Pulmonary artery endothelial cell (primary cell): ENCODE data around the gene NT5C3A. TPM values are rescaled to one million over a fixed set of nuclear protein-coding genes. Genes with fewer than 3 reads are reported as not detected.
"Not testable (repeated sequence)": the region's sequence is repeated elsewhere in the genome, so short reads cannot be mapped to it uniquely, and the experiment has no call there.

Experiments used
- DNase-seq: peaks from one replicate; pipeline ENCODE4 v3.0.0-alpha.2; 2011; ENCODE audit warnings: low read depth, low spot score
- total RNA-seq: library from RNA; depleted of rRNA; stranded (reverse); fragments of >200 nt; gene quantifications from 2 replicates; pipeline ENCODE4 v1.2.3, GENCODE V29; 2014

The NT5C3A gene
- total RNA-seq, 1 donor from 2014 or later = 18.9 TPM

DNA sequence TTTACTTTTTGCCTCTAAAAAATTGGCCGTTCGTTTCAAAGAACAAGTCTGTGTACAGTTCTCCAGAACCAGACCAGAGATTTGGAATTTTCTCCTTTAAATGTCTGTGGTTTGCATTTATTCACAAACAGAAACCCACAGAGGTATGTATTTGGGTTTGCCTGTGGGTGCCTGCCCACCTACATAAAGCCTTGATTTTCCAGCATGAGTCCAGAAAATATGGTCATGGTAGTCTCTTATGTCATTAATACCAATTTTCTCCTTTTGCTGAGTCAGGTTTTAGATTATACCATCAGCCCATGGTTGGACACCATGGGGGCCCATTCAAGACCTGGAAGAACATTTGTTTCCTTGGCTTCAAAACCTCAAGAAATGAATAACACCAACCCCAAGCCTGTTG lies 82.7 kb downstream of the NT5C3A start:
- DNase-seq = not testable (repeated sequence)

- not testable (repeated sequence) for DNase-seq
Measured at GRCh38 chr7:32979246-32979645, 83.3 kb downstream of the NT5C3A start.

DNA sequence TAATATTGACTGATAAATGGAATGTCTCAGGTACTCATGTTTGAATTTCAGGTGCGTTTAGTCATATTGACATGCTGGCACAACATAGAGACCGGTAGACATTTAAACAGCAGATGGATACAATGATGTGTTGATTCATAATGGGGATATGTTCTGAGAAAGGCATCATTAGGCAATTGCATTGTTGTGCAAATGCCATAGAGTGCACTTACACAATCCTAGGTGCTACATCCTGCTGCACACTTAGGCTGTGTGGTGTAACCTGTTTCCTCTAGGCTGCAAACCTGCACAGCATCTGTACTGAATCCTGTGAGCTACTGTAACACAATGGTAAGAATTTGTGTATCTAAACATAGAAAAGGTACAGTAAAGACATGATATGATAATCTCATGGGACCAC lies 85.4 kb downstream of the NT5C3A start:
- not testable (repeated sequence) for DNase-seq

GRCh38 chr7:32971967-32972366 lies 90.6 kb downstream of the NT5C3A start:
- not testable (repeated sequence) for DNase-seq

- DNase-seq = not testable (repeated sequence)
Measured at GRCh38 chr7:32967268-32967582, 95.4 kb downstream of the NT5C3A start.

DNA sequence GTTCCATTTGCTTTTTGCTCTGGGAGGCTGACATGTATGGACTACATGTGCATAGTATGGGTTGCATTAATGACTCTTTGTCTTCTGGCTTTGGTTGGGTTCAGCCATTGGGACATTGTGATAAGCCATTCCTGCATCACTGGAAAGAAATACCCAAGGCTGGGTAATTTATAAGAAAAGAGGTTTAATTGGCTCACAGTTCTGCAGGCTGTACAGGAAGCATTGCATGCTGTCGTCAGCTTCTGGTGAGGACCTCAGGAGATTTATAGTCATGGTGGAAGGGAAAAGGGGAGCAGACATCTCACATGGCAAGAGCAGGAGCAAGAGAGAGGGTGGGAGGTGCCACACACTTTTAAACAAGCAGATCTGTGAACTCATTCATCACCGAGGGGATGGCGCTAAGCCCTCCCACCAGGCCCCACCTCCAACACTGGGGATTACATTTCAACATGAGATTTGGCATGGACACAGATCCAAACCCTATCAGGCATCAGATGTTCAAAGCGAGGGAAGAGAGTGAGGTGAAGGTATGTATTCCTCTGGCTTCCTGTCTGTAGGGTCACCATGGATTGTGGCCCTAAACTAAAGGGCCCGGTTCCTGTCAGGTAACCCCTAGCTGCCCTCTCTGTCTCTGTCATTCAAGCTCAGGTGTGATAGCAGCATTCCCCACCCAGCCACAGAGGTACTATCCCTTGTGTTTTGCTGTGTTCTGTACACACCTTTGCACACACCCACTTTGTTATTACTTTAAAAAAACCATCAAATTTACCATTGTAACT lies 95.9 kb downstream of the NT5C3A start:
- DNase-seq = not testable (repeated sequence)

GRCh38 chr7:32964461-32965159 lies 98.0 kb downstream of the NT5C3A start:
- DNase-seq = not testable (repeated sequence)

Other genes starting within 250 kb of the NT5C3A start
- gene KBTBD2, start 171.0 kb downstream of the NT5C3A start, total RNA-seq = 49.5 and 59.3 TPM in 2 replicates
- 119 and 144 TPM in 2 replicates for gene FKBP9, start 105.3 kb downstream of the NT5C3A start, total RNA-seq
- gene RP9, start 46.6 kb upstream of the NT5C3A start, total RNA-seq = 11.5 and 13.2 TPM in 2 replicates
- 11.1 and 12.8 TPM in 2 replicates for gene BBS9, start 66.8 kb upstream of the NT5C3A start, total RNA-seq